T-helper 22 cell (primary cell): ENCODE results near the gene PROKR2.

Experiments
- DNase-seq: peaks from one replicate; pipeline ENCODE4 v3.0.0-alpha.2; 2020; ENCODE audit warnings: low read depth

PROKR2 gene

DNA sequence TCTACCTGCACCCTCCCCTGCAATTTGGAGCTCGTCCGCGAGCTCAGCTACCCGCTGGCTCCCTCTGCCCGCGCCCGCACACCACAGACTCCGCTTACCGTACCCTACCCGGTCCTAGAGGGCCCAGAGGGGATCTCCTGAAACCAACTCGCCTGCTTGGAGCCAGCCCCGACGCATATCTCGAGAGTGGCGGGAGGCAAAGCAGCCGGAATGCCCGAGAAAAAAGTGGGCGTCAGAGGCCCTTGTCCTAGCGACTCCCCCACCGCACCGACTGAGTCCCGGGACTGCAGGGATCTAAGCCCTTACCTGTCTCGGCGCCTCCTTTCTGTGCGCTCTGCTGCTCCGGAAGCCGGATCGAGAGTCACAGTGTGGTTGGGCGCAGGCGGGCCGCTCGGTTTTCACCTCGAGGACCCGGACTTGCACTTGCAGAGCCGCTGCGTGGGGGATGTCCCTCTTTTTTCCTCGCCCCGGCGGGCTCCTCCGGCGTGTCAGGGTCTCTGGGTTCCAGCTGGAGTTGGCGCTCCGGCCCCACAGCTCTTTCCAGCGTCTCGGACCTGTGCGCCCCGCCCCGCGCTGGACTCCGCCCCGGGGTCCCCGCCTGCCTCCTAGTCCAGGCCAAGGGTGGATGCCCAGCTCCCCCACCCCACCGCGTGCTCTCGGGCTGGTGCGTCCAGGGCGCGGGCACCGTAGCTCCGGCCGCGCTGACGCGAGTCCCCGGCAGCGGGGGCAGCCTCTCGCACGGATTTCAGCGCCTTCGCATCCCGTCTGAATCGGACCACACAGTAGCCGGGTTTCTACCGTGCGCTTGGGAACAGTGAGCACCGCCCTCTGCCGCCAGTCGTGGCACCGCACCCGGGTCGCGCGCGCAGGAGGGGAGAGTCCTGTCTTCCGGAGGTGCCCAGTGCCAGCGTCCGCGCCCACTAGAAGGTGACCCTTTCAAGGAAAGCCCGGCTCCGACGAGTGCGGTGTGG lies at the start of gene PROKR2:
PROKR2 (minus strand) TSS at position 767 of the 971 bp plus-strand sequence. CDS start 2,585 bp downstream, outside the sequence.
- no peak for DNase-seq

DNA sequence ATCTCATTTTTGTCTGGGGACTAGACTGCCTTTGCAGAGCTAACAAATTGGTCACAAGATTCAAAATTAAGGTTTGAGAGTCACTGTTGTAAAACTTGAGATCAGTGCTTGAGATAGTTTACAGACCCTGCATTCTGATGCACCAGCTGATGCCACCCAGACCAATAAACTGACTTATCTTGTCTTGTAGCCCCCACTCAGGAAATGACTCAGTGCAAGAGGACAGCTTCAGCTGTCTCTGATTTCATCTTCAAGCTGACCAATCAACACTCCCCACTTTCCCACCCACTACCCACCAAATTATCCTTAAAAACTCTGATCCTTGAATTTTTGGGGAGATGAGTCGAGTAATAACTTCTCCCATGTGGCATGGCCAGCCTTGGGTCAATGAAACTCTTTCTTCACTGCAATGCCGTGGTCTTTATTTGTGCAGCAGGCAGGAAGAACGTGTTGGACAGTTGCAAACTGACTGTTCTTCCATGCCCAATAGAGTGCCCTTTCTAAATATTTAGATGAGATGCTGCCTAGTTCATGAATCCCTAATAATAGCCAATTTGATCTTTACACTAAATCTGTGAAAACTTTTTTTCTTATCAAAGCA lies 48.3 kb upstream of the PROKR2 start:
- DNase-seq = no peak

DNA sequence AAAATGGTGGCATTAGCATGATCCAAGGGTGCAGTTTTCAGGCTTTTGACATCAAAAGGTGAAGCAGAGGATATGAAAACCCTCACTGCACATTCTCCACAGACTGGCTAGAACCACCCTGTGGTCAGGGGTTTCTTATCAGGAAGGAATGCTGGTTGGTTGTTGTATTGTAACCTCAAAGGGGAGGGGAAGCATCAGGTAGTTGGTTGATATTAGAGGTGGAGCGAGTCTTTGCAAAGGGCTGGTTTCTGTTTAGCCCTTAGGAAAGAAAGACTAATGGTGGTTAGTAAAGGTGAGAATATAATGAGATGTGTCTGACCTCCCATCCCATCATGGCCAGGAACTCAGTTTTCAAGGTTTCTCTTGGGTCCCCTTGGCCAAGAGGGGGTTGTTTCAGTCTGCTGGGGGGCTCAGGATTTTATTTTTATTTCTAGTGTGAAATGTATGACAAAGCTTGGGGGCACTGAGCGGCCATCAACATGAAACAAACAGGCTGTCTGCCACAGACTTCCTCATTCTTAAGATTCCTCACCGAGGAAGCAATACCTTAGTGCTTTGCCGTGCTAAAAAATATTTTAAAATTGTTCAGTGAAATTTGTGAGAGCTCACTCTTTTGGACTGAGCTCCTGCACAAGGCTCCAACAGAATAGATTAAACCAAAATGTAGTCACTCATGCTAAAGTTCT lies 47.5 kb upstream of the PROKR2 start:
- DNase-seq = no peak

DNA sequence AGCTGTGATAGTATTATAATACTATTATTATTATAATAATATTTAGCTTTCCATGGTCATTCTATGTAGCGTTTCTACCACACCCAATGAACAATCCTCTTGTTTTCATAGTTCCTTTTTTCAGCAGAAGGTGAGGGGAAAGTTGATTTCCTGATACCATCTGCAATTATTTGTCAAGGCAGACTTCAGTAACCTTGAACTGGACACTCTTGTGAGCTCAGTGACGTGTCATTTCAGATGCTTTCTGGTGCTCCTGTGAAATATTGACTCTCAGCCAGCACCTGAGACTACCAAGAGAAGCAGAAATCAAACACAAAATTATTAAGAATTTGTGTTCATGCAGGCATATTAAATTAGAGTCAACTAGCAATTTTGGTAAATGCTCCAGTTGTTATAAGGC lies 46.0 kb upstream of the PROKR2 start:
- DNase-seq = no peak

DNA sequence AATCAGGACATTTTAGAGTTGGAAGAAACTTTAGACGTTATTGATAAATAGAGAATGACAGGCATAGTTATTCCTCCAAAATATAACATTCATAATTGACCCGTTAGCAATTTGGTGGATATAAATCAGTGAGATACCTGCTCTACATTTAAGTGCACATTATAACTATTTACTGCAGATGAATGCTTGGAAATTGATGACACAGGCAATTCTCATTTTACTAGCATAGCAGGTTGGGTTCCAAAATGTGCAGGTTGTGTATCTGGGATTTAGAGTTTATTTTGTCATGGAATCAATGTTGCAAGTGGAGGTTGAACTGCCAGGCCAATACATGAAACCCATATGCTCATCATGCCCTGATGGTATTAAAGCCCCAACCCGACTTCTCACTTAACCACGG lies 44.4 kb upstream of the PROKR2 start:
- no peak for DNase-seq

DNA sequence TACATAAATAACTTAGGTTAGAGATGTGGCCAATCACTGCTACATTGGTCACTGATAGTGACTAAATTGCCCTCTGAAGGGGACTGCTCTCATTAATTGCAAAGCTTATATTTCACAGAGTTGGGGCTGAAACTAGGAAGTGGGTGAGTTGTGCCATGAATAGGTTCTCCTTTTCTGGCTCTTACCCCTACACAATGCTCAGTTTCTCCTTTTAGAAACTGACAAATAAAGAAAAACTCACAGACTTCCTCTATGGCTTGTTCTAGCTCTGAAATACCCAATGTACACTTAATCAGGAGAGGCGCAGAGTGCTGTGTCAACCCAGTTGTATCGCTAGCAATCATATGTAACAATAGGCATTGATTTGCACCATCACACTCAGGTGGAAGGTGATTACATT lies 41.2 kb upstream of the PROKR2 start:
- DNase-seq = no peak

DNA sequence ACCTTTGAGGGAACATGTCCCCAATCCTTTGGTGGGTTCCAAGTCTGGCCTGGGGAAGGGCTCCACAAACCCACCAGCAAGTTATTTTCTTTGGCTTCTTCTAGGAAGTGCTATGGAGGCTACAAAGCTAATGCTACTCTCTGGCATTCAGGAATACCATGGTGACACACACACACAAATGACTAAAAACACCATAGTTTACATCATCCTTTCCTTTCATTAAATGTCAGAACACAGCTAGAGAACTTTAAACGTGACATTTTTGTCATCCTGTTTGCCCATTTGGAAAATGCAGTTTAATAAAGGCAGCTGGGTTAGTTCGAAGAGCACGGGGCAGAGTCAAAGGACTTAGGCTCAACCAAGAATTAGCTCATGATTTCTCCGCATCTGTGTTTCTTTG lies 40.2 kb upstream of the PROKR2 start:
- no peak for DNase-seq

DNA sequence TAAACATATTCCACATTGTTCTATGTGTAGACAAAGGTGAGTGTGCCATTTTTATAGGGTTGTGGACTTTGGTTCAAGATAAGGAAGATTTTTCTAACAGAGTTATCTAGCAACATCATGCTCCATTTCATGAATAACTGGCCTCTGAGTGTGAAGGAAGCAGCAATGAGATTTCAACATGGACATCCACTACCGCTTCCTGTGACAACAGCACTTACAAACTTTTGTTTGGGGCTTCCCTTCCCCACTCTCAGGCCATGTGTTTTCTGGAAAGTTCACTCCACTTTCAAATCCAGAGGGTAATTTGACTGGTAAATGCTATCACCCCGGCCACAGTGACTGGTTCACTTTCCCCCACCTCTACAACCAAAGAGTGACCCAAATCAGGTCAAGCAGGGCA lies 38.1 kb upstream of the PROKR2 start:
- no peak for DNase-seq

DNA sequence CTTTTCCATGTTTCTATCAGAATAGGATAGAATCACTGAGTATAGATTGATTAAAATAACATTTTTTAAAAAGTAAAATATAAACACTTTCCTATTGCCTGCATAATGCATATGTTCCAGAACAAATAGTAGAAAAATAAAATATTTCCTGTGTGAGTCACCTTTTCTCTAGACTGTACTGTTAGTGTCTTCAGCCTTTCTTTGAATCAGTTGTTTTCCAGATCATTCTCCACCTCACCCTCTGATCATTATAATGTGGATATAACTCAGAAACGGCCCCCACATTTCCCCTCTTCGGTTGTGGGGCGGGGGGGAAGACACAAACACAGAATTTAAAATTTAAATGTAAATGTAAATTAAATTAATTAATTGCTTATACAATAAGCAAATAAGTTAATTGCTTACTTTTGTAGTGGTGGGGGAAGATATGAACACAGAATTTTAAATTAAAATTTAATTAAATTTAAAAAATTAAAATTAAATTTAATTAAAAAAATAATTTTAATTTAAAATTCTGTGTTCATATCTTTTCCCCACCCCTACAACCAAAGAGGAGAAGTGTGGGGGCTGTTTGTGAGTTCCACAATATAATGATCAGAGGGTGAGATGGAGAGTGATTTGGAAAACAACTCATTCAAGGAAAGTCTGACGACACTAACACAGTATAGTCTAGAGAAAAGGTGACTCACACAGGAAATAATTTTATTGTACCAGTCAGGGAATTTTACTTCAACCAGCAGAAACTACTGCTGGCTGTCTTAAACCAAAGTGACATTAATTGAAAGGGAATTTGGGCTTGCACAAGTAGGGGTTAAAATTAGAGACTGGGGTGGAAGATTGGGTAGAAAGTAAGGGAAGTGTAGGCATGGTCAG lies 37.1 kb upstream of the PROKR2 start:
- no peak for DNase-seq

DNA sequence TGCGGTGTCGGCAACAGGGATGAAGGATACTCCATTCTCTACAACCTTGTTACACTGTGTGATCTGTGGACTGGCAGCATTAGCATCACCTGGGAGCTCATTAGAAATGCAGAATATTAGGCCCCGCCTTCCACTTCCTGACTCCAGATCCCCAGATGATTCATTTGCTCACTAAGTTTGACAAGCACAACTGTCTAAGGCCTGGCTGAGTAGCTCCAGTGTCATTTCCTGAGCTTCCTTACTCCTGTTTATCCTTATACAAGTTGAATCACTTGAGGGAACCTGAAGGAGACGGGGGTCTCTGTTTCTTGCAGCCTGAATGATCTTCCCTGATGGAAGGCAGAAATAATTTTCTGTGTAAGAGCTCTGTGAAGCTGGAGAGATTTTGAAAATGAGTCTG lies 32.7 kb upstream of the PROKR2 start:
- no peak for DNase-seq

DNA sequence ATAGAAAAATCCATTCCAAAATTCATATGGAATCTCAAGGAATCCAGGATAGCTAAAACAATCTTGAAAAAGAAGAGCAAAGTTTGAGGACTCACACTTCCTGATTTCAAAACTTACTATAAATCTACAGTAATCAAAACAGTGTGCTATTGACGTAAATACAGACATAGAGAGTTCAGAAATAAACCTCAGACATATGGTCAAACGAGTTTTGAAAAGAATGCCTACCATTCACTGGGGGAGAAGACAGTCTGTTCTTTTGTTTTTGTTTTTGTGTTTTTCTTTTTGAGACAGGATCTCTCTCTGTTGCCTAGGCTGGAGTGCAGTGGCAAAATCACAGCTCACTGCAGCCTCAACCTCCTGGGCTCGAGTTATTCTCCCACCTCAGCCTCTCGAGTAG lies 25.3 kb upstream of the PROKR2 start:
- DNase-seq = no peak

DNA sequence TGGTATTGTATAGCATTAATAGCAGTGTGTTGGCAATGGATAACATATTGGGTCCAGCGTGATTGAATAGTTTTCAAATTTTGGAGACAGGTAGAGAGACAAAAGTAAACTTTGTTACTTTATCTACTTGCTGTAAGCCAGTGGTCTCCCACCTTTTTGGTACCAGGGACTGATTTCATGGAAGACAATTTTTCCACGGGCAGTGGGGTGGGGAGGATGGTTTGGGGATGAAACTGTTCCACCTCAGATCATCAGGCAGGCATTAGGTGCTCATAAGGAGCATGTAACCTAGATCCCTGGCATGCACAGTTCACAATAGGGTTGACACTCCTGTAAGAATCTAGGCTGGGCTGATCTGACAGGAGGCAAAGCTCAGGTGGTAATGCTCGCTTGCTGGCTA lies 14.6 kb upstream of the PROKR2 start:
- no peak for DNase-seq

DNA sequence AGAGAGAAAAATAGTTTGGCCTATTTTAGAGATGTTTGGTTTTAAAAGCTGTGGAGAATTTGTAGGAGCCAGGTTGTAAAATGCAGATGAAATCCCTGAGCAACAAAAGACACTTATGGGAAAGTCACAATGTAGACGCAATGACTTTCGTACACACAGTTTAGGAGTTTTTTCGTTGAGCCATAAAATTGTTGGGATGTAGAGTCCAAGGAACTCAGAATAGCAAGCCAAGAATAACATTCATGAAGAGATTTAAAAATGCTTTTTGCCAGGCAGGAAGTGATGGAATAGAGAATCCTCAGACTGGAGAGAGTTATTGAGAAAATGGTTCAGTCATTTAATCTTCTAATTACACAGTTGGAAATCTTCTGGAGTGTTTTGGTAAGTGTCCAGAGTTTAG lies 11.5 kb upstream of the PROKR2 start:
- no peak for DNase-seq

DNA sequence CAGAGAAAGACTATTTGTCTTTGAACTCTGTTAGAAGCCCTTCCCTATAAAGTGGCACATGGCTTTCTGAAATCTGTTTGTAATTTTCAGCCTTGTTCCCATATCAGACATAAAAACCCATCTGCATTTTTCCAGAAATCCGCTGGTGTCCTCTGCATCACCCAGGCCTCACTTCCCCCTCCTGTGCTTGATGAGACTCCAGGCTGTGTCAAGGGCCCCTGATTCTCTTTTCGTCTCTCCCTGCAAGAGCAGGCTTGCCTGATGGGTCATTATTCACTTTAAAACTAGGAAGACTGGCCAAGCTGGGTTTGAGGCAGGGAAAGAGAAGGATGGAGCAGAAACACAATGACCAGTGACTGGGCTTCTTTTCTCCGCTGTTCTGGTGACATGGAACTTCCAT lies 10.6 kb upstream of the PROKR2 start:
- DNase-seq = no peak

DNA sequence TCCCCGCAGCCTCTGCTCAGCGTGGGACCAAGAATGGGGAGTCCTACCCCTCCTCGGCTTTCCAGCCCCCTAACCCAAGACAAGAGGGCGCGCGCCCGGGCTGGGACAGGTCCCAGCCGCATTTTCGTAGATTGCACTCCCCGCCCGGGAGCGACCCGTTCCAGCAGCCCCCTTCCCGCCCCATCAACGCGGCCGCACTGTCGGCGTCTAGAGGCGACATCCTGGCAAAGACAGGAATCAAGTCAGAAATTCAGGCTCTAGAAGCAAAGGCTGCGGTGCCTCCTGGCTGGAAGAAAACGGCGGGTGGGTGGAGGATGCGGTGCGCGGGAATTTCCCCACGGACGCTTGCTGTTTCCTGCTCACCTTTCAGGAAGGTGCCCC lies 957 bp downstream of the PROKR2 start:
- no peak for DNase-seq

DNA sequence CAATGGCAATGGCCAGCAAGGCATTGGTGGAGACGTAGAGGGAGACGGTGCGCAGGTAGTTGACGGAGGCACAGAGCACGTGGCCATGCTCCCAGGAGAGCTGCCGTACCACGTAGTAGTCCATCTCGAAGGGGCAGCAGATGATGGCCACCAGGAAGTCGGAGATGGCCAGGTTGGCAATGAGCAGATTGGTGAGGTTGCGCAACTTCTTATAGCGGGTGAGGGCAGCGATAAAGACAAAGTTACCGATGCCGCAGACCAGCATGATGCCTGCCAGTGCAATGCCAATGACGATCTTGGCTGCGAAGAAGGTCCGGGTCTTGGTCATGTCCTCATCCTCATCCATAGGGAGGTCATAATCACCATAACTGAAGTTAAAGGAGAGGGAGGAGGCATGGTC lies 2.8 kb downstream of the PROKR2 start:
- no peak for DNase-seq

DNA sequence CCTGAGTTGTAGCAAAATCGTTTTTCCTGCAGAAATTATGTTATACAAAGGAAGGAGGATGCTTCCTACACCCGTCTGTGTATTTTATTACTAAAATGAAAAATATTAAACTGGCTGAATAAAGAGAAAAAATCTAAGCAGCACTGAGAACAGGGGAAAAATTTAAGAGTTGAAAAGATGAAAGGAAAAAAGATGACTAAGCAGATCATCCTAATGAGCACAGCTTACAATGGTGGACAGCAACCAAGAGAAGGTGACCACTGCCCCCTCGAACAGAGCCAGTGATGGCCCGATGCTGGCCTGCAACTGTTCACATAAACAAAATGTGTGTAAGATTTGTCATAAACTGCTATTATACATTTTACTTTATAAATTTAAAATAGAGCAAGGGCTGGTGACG lies 4.2 kb downstream of the PROKR2 start:
- DNase-seq = no peak

DNA sequence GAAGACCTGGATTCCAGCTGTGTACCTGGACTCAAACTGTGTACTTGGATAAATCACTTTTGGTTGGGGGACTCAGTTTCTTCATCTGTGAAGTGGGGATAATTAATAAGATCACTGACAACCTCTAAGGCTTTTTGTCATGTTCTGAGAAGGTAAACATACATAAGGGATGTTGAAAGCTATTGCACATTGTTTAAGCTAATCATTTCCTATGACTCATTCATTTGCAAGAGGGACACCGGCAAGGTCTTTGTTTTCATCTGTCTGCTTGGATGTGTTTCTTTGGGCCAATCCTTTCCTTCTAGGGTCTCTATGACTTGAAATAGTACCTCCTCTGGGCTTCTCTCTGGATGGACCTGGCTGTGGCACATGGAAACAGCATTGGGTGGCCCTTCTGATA lies 6.8 kb downstream of the PROKR2 start:
- no peak for DNase-seq

DNA sequence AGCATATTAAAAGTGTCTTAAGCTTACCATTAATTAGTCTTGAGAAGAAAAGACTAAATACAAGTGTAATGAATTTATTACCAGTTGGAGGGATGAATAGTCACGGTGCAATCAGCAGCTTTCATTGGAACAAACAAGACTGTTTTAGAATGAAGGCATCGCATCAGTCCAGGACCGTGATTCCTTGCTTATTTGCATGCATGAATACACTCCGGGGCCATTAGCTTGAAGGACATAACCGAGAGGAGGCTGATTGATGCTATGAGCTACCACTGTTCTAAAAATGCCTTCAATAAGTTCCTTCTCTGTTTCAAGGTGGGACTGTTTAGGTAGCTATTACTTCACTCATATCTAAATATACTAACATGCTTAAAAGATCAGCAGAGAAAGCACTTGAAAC lies 17.9 kb downstream of the PROKR2 start:
- no peak for DNase-seq

DNA sequence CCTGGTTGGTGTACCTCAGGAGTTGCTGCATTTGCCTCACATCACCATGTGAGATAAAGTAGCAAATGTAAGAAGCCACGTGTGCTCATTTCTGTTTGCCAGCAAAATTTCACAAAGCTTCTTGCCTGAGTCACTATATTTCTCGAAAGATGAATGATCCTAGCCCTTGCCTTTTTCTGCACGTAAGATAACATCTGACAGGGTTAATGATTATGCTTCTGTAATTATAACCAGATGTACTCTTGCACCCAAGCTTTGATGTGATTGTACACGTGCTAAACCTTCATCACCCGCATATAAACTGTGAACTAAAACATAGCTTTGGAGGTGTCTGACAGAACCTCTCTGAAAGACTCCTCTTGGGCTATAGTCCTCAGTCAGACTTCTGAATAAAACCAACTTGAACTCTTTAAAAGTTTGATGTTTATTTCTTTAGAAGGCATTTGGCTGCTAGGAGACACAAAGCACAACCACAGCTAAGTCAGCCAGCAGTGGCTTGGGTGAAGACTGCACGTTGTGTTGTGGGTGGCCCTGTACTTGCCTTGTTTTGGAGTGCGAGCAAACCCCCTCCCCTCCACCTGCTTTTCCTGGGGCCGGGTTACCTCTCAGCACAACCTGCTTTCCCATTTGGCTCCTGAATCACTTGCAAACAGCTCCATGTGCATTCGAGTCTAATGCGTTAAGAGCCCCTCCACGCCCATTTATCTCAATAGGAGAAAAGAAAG lies 19.3 kb downstream of the PROKR2 start:
- DNase-seq = no peak

DNA sequence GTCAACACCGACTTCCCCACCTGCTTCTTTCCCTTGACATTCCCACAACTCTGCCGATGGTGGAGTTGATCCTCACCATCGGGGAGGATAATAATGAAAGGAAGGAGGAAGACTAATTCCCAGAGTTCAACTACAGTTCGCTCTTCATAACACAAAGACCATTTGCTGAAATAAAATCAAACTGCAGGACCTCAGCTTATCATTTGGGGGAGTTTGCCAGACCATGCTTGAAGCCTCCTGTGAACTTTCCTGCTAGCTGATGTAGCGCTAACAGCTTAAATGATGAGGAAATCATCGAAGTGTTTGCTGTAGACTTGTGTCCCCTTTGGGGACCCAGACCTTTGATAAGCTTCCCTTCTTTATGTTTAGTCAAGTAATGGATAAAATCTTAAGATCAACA lies 26.2 kb downstream of the PROKR2 start:
- no peak for DNase-seq
